Fibroblast of the conjunctiva (primary cell): ENCODE data around the gene ENTPD3.

Experiments used
- DNase-seq: peaks from one replicate; pipeline ENCODE4 v3.0.0-alpha.2; 2010; ENCODE audit warnings: low read depth

Gene ENTPD3

GRCh38 chr3:40387001-40387894 is at the start of gene ENTPD3:
ENTPD3 (plus strand) TSS chr3:40387184; CDS start chr3:40388058, 874 bp downstream.
- DNase-seq, result no peak

GRCh38 chr3:40339871-40340270 is 47.1 kb upstream of the ENTPD3 start:
- no peak for DNase-seq

GRCh38 chr3:40340541-40341170 is 46.3 kb upstream of the ENTPD3 start:
- no peak for DNase-seq

- no peak for DNase-seq
These were observed 45.3 kb upstream of the ENTPD3 start for GRCh38 chr3:40341671-40342070.

GRCh38 chr3:40350529-40350928 is 36.5 kb upstream of the ENTPD3 start:
- no peak for DNase-seq

- DNase-seq, result no peak
These were observed 31.6 kb upstream of the ENTPD3 start for GRCh38 chr3:40355410-40355809.

- DNase-seq, result no peak
These were observed 28.5 kb upstream of the ENTPD3 start for GRCh38 chr3:40358454-40358853.

- no peak for DNase-seq
These were observed 23.3 kb upstream of the ENTPD3 start for GRCh38 chr3:40363674-40364073.

GRCh38 chr3:40366203-40367162 is 20.5 kb upstream of the ENTPD3 start:
- no peak for DNase-seq

GRCh38 chr3:40369716-40370115 is 17.3 kb upstream of the ENTPD3 start:
- DNase-seq, result no peak

- no peak for DNase-seq
These were observed 9.2 kb upstream of the ENTPD3 start for GRCh38 chr3:40377822-40378221.

GRCh38 chr3:40379674-40380306 is 7.2 kb upstream of the ENTPD3 start:
- DNase-seq, result no peak

GRCh38 chr3:40381904-40382616 is 4.9 kb upstream of the ENTPD3 start:
- no peak for DNase-seq

- no peak for DNase-seq
These were observed 4.4 kb upstream of the ENTPD3 start for GRCh38 chr3:40382617-40382979.

GRCh38 chr3:40386213-40386612 is 771 bp upstream of the ENTPD3 start:
- DNase-seq, result no peak

GRCh38 chr3:40387895-40388254 is 891 bp downstream of the ENTPD3 start:
- DNase-seq, result no peak

- DNase-seq, result no peak
These were observed 9.4 kb downstream of the ENTPD3 start for GRCh38 chr3:40396406-40396805.

GRCh38 chr3:40397129-40397528 is 10.1 kb downstream of the ENTPD3 start:
- DNase-seq, result no peak

- DNase-seq, result no peak
These were observed 10.9 kb downstream of the ENTPD3 start for GRCh38 chr3:40397912-40398311.

- no peak for DNase-seq
These were observed 11.4 kb downstream of the ENTPD3 start for GRCh38 chr3:40398346-40398745.

- DNase-seq, result no peak
These were observed 17.7 kb downstream of the ENTPD3 start for GRCh38 chr3:40404591-40405198.
